Measurements from ENCODE around the gene SFRP2. TPM values are rescaled to one million over a fixed set of nuclear protein-coding genes. Genes with fewer than 3 reads are reported as not detected.

SFRP2 gene
- polyA plus RNA-seq, 1 donor: 3.5 TPM

GRCh38 chr4:153823483-153823882, 34.6 kb upstream of the SFRP2 start:
- Histone ChIP-seq H3K27ac (ENCODE audit: low read length) (no peak overlapping the region), H3K9me3 (ENCODE audit: control insufficient read depth, low read depth, low read length) (no peaks in the 10 kb centered on the region), H3K4me3 (ENCODE audit: low read length) (no peak overlapping the region), H3K36me3 (ENCODE audit: control insufficient read depth, insufficient read depth, low read length) (no peaks in the 10 kb centered on the region), H3K27me3 (ENCODE audit: control insufficient read depth, insufficient read depth, low read length) (no peaks in the 10 kb centered on the region), H3K4me1 (ENCODE audit: control insufficient read depth, insufficient read depth, low read length) (no peaks in the 10 kb centered on the region)
- no CpG with 5 or more reads among the region's 1 CpG for WGBS (ENCODE audit: insufficient coverage, low lambda C conversion rate)
- no peak for DNase-seq

GRCh38 chr4:153822316-153822715, 33.4 kb upstream of the SFRP2 start:
- Histone ChIP-seq H3K4me3 (ENCODE audit: low read length) (no peak overlapping the region), H3K36me3 (ENCODE audit: control insufficient read depth, insufficient read depth, low read length) (no peaks in the 10 kb centered on the region), H3K9me3 (ENCODE audit: control insufficient read depth, low read depth, low read length) (no peaks in the 10 kb centered on the region), H3K27ac (ENCODE audit: low read length) (no peak overlapping the region), H3K4me1 (ENCODE audit: control insufficient read depth, insufficient read depth, low read length) (no peaks in the 10 kb centered on the region), H3K27me3 (ENCODE audit: control insufficient read depth, insufficient read depth, low read length) (peaks cover 4% of the 10 kb centered on the region)
- DNase-seq: no peak
- WGBS (ENCODE audit: insufficient coverage, low lambda C conversion rate): 61% methylated on average over 3 of the region's 3 CpGs

GRCh38 chr4:153817466-153817865, 28.6 kb upstream of the SFRP2 start:
- Histone ChIP-seq H3K4me3 (ENCODE audit: low read length) (no peak overlapping the region), H3K36me3 (ENCODE audit: control insufficient read depth, insufficient read depth, low read length) (no peaks in the 10 kb centered on the region), H3K9me3 (ENCODE audit: control insufficient read depth, low read depth, low read length) (no peaks in the 10 kb centered on the region), H3K4me1 (ENCODE audit: control insufficient read depth, insufficient read depth, low read length) (no peaks in the 10 kb centered on the region), H3K27me3 (ENCODE audit: control insufficient read depth, insufficient read depth, low read length) (peaks cover 5% of the 10 kb centered on the region), H3K27ac (ENCODE audit: low read length) (no peak overlapping the region)
- DNase-seq: no peak

- H3K27ac ChIP-seq (ENCODE audit: low read length): no peak overlapping the region
- no peaks in the 10 kb centered on the region for H3K4me1 ChIP-seq (ENCODE audit: control insufficient read depth, insufficient read depth, low read length)
- WGBS (ENCODE audit: insufficient coverage, low lambda C conversion rate): 60% methylated on average over 1 of the region's 2 CpGs
- no peak overlapping the region for H3K4me3 ChIP-seq (ENCODE audit: low read length)
- H3K9me3 ChIP-seq (ENCODE audit: control insufficient read depth, low read depth, low read length): no peaks in the 10 kb centered on the region
- H3K36me3 ChIP-seq (ENCODE audit: control insufficient read depth, insufficient read depth, low read length): no peaks in the 10 kb centered on the region
- DNase-seq: no peak
- peaks cover 5% of the 10 kb centered on the region for H3K27me3 ChIP-seq (ENCODE audit: control insufficient read depth, insufficient read depth, low read length)
Observed at GRCh38 chr4:153816542-153816941, 27.7 kb upstream of the SFRP2 start.

- 91% methylated on average over 2 of the region's 2 CpGs for WGBS (ENCODE audit: insufficient coverage, low lambda C conversion rate)
- Histone ChIP-seq H3K4me3 (ENCODE audit: low read length) (no peak overlapping the region), H3K4me1 (ENCODE audit: control insufficient read depth, insufficient read depth, low read length) (no peaks in the 10 kb centered on the region), H3K9me3 (ENCODE audit: control insufficient read depth, low read depth, low read length) (no peaks in the 10 kb centered on the region), H3K27me3 (ENCODE audit: control insufficient read depth, insufficient read depth, low read length) (peaks cover 7% of the 10 kb centered on the region), H3K27ac (ENCODE audit: low read length) (no peak overlapping the region), H3K36me3 (ENCODE audit: control insufficient read depth, insufficient read depth, low read length) (no peaks in the 10 kb centered on the region)
- DNase-seq: no peak
Observed at GRCh38 chr4:153814789-153815188, 25.9 kb upstream of the SFRP2 start.

- H3K4me1 ChIP-seq (ENCODE audit: control insufficient read depth, insufficient read depth, low read length): no peaks in the 10 kb centered on the region
Observed at GRCh38 chr4:153809916-153810810, 21.3 kb upstream of the SFRP2 start.

DNA sequence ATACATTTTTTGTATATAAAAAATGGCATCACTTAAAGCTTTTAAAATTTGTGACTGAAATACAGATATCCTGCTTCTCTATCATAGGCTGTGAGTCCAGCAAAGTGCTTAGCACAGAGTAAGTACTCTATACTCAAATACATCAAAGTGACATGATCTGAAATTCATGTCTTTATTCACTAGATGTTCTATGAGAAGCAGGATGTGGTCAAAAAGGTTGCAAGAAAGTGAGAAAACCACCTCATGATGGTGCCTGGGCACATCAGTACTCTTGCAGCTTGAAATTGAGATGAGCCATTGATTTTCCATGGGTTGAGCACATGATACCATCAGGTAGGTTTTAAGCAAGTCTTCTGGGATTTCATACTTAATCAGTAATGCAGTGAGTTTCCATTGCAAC, 20.4 kb upstream of the SFRP2 start:
- peaks cover 5% of the 10 kb centered on the region for H3K9me3 ChIP-seq (ENCODE audit: control insufficient read depth, low read depth, low read length)
- no peaks in the 10 kb centered on the region for H3K36me3 ChIP-seq (ENCODE audit: control insufficient read depth, insufficient read depth, low read length)
- H3K27ac ChIP-seq (ENCODE audit: low read length): no peak overlapping the region
- DNase-seq: no peak
- peaks cover 2% of the 10 kb centered on the region for H3K27me3 ChIP-seq (ENCODE audit: control insufficient read depth, insufficient read depth, low read length)
- no peaks in the 10 kb centered on the region for H3K4me1 ChIP-seq (ENCODE audit: control insufficient read depth, insufficient read depth, low read length)
- no peak overlapping the region for H3K4me3 ChIP-seq (ENCODE audit: low read length)

More at GRCh38 chr4:153809916-153810810, 21.3 kb upstream of the SFRP2 start:
- no peak for DNase-seq
- Histone ChIP-seq H3K27me3 (ENCODE audit: control insufficient read depth, insufficient read depth, low read length) (peaks cover 2% of the 10 kb centered on the region), H3K9me3 (ENCODE audit: control insufficient read depth, low read depth, low read length) (peaks cover 5% of the 10 kb centered on the region), H3K4me3 (ENCODE audit: low read length) (no peak overlapping the region), H3K27ac (ENCODE audit: low read length) (no peak overlapping the region), H3K36me3 (ENCODE audit: control insufficient read depth, insufficient read depth, low read length) (no peaks in the 10 kb centered on the region)
- WGBS (ENCODE audit: insufficient coverage, low lambda C conversion rate): 100% methylated on average over 1 of the region's 9 CpGs

- DNase-seq: peak in 1 of 2 donors; percentile 29
- no CpG with 5 or more reads among the region's 1 CpG for WGBS (ENCODE audit: insufficient coverage, low lambda C conversion rate)
- H3K9me3 ChIP-seq (ENCODE audit: control insufficient read depth, low read depth, low read length): peaks cover 5% of the 10 kb centered on the region
Observed at GRCh38 chr4:153808175-153808574, 19.3 kb upstream of the SFRP2 start.

GRCh38 chr4:153806073-153806472, 17.2 kb upstream of the SFRP2 start:
- DNase-seq: no peak
- H3K4me1 ChIP-seq (ENCODE audit: control insufficient read depth, insufficient read depth, low read length): no peaks in the 10 kb centered on the region
- H3K4me3 ChIP-seq (ENCODE audit: low read length): no peak overlapping the region
- H3K36me3 ChIP-seq (ENCODE audit: control insufficient read depth, insufficient read depth, low read length): no peaks in the 10 kb centered on the region
- WGBS (ENCODE audit: insufficient coverage, low lambda C conversion rate): no CpG with 5 or more reads among the region's 30 CpGs
- peaks cover 5% of the 10 kb centered on the region for H3K9me3 ChIP-seq (ENCODE audit: control insufficient read depth, low read depth, low read length)
- peaks cover 13% of the 10 kb centered on the region for H3K27me3 ChIP-seq (ENCODE audit: control insufficient read depth, insufficient read depth, low read length)
- no peak overlapping the region for H3K27ac ChIP-seq (ENCODE audit: low read length)

More at GRCh38 chr4:153808175-153808574, 19.3 kb upstream of the SFRP2 start:
- no peak overlapping the region for H3K27ac ChIP-seq (ENCODE audit: low read length)
- peaks cover 6% of the 10 kb centered on the region for H3K27me3 ChIP-seq (ENCODE audit: control insufficient read depth, insufficient read depth, low read length)
- H3K4me1 ChIP-seq (ENCODE audit: control insufficient read depth, insufficient read depth, low read length): no peaks in the 10 kb centered on the region
- no peaks in the 10 kb centered on the region for H3K36me3 ChIP-seq (ENCODE audit: control insufficient read depth, insufficient read depth, low read length)
- no peak overlapping the region for H3K4me3 ChIP-seq (ENCODE audit: low read length)

DNA sequence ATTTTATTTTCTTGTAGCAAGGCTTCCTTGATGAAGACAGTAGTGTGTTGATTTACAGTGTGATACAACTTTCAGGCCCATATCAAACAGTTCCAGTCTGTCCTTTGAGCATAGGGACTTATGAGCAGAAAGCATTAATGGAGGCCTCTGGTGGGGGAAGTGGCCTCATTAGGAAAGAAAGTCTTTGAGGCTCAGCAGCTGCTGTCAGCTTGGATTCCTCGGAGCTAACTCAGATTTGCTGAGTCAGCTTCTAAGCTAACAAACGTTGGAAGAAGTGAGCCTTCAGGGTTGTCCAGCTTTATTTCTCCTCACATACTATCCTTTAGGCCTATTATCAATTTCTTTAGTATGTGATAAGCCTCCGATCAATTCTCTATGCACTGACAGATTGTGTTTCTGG, 15.8 kb upstream of the SFRP2 start:
- Histone ChIP-seq H3K4me1 (ENCODE audit: control insufficient read depth, insufficient read depth, low read length) (no peaks in the 10 kb centered on the region), H3K36me3 (ENCODE audit: control insufficient read depth, insufficient read depth, low read length) (no peaks in the 10 kb centered on the region), H3K27me3 (ENCODE audit: control insufficient read depth, insufficient read depth, low read length) (peaks cover 11% of the 10 kb centered on the region), H3K9me3 (ENCODE audit: control insufficient read depth, low read depth, low read length) (peaks cover 5% of the 10 kb centered on the region), H3K27ac (ENCODE audit: low read length) (no peak overlapping the region), H3K4me3 (ENCODE audit: low read length) (no peak overlapping the region)
- no peak for DNase-seq
- 0% methylated on average over 1 of the region's 3 CpGs for WGBS (ENCODE audit: insufficient coverage, low lambda C conversion rate)

DNA sequence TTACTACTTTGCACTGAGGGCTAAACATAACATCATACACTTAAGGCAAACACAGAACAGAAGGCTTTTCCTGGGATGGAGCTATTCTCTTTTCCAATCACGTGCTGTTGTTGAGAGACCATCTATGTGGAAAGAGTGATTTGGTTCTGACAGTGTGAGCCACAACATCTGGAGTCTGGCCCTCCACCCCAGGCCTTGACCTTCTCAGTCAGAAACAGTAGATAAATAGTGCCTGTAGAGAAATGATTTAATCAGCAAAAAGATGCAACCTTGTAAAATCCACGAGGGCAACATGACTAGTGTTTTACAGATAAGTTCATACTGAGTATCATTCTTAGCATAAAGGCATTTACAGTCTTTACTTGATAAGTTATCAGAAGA, 10.8 kb upstream of the SFRP2 start:
- WGBS (ENCODE audit: insufficient coverage, low lambda C conversion rate): no CpG with 5 or more reads among the region's 2 CpGs
- Histone ChIP-seq H3K27me3 (ENCODE audit: control insufficient read depth, insufficient read depth, low read length) (peaks cover 19% of the 10 kb centered on the region), H3K36me3 (ENCODE audit: control insufficient read depth, insufficient read depth, low read length) (no peaks in the 10 kb centered on the region), H3K27ac (ENCODE audit: low read length) (no peak overlapping the region), H3K9me3 (ENCODE audit: control insufficient read depth, low read depth, low read length) (no peaks in the 10 kb centered on the region), H3K4me1 (ENCODE audit: control insufficient read depth, insufficient read depth, low read length) (no peaks in the 10 kb centered on the region), H3K4me3 (ENCODE audit: low read length) (no peak overlapping the region)
- DNase-seq: peak in 1 of 2 donors; percentile 33
